ENCODE results near the gene SEMA3B. TPM values are rescaled to one million over a fixed set of nuclear protein-coding genes. Genes with fewer than 3 reads are reported as not detected.

The SEMA3B gene
- total and polyA plus RNA-seq, 2 donors from 2014 or later: 96.1 to 99.9 TPM

- no peaks in the 10 kb centered on the region for H3K9me3 ChIP-seq (ENCODE audit: control insufficient read depth in 2 of 3, insufficient read depth in 1 of 3, low read length in 3 of 3)
- no peak for TF ChIP-seq CTCF (IDR thresholded peaks at IDR 0.05; ENCODE audit: borderline replicate concordance, extremely low read depth, insufficient read depth)
- no peak overlapping the region for H3K9ac ChIP-seq (ENCODE audit: low read length in 3 of 3)
- no peak overlapping the region for H3K27ac ChIP-seq (ENCODE audit: low read depth in 2 of 2, low read length in 2 of 2)
- intact Hi-C loops (cut with DNase I): no loop called here
- H3K36me3 ChIP-seq (ENCODE audit: control insufficient read depth in 2 of 3, insufficient read depth in 3 of 3, low read length in 3 of 3): no peaks in the 10 kb centered on the region
- peaks cover 0 to 19% (median 17%) of the 10 kb centered on the region in 3 donors for H3K4me1 ChIP-seq (ENCODE audit: control insufficient read depth in 2 of 3, insufficient read depth in 2 of 3, low read depth in 1 of 3, low read length in 3 of 3)
- FAIRE-seq (no peak), DNase-seq (peak in 3 of 5 donors; percentile 44 to 79 (median 75))
- H3K27me3 ChIP-seq (ENCODE audit: control insufficient read depth, insufficient read depth, low read length): peaks cover 8% of the 10 kb centered on the region
- H3K4me3 ChIP-seq (ENCODE audit: low read length in 3 of 3): no peak overlapping the region
Observed at GRCh38 chr3:50275141-50275995, 6.4 kb downstream of the SEMA3B start.

- Histone ChIP-seq H3K4me1 (ENCODE audit: control insufficient read depth in 2 of 3, insufficient read depth in 2 of 3, low read depth in 1 of 3, low read length in 3 of 3) (peaks cover 0 to 14% (median 10%) of the 10 kb centered on the region in 3 donors), H3K9me3 (ENCODE audit: control insufficient read depth in 2 of 3, insufficient read depth in 1 of 3, low read length in 3 of 3) (no peaks in the 10 kb centered on the region), H3K27ac (ENCODE audit: low read depth in 2 of 2, low read length in 2 of 2) (no peak overlapping the region), H3K27me3 (ENCODE audit: control insufficient read depth, insufficient read depth, low read length) (peaks cover 8% of the 10 kb centered on the region), H3K4me3 (ENCODE audit: low read length in 3 of 3) (no peak overlapping the region), H3K36me3 (ENCODE audit: control insufficient read depth in 2 of 3, insufficient read depth in 3 of 3, low read length in 3 of 3) (no peaks in the 10 kb centered on the region), H3K9ac (ENCODE audit: low read length in 3 of 3) (no peak overlapping the region)
- FAIRE-seq (no peak), DNase-seq (peak in 4 of 5 donors; percentile 30 to 76 (median 52))
- TF ChIP-seq CTCF (IDR thresholded peaks at IDR 0.05; ENCODE audit: borderline replicate concordance, extremely low read depth, insufficient read depth): no peak
- intact Hi-C loops (cut with DNase I): no loop called here
Observed at GRCh38 chr3:50275996-50276761, 7.2 kb downstream of the SEMA3B start.

DNA sequence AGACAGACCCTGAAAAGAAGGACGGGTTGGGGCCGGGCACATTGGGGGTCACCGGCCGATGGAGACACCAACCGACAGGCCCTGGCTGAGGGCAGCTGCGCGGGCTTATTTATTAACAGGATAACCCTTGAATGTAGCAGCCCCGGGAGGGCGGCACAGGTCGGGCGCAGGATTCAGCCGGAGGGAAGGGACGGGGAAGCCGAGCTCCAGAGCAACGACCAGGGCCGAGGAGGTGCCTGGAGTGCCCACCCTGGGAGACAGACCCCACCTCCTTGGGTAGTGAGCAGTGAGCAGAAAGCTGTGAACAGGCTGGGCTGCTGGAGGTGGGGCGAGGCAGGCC is 7.8 kb downstream of the SEMA3B start:
- Histone ChIP-seq H3K9me3 (ENCODE audit: control insufficient read depth in 2 of 3, insufficient read depth in 1 of 3, low read length in 3 of 3) (no peaks in the 10 kb centered on the region), H3K27me3 (ENCODE audit: control insufficient read depth, insufficient read depth, low read length) (peaks cover 8% of the 10 kb centered on the region), H3K9ac (ENCODE audit: low read length in 3 of 3) (peak overlapping the region in 1 of 3 donors; percentile 26), H3K4me3 (ENCODE audit: low read length in 3 of 3) (no peak overlapping the region), H3K27ac (ENCODE audit: low read depth in 2 of 2, low read length in 2 of 2) (peak overlapping the region in 1 of 2 donors; percentile 32), H3K4me1 (ENCODE audit: control insufficient read depth in 2 of 3, insufficient read depth in 2 of 3, low read depth in 1 of 3, low read length in 3 of 3) (peaks cover 0 to 8% (median 4%) of the 10 kb centered on the region in 3 donors), H3K36me3 (ENCODE audit: control insufficient read depth in 2 of 3, insufficient read depth in 3 of 3, low read length in 3 of 3) (no peaks in the 10 kb centered on the region)
- peak in 2 of 5 donors; percentile 26 to 67 for DNase-seq
- TF ChIP-seq CTCF (IDR thresholded peaks at IDR 0.05; ENCODE audit: borderline replicate concordance, extremely low read depth, insufficient read depth): no peak
- no peak for FAIRE-seq
- intact Hi-C loops (cut with DNase I): no loop called here
